Activated CD4-positive, CD25-positive, alpha-beta regulatory T cell treated with anti-CD3 and anti-CD28 coated beads, Interleukin-2, amount 50 U/mL, for 16 hours (primary cell): ENCODE data around the gene CATSPERZ.
"Not testable (repeated sequence)": the region's sequence is repeated elsewhere in the genome, so short reads cannot be mapped to it uniquely, and the experiment has no call there.

Source experiments
- DNase-seq: peaks from one replicate; pipeline ENCODE4 v3.0.0-alpha.2; 2020; ENCODE audit warnings: low read depth, low spot score

The CATSPERZ gene

GRCh38 chr11:64318766-64319761 lies 18.9 kb downstream of the CATSPERZ start:
- DNase-seq, result no peak

GRCh38 chr11:64320556-64320955 lies 20.4 kb downstream of the CATSPERZ start:
- DNase-seq, result no peak

GRCh38 chr11:64321026-64321425 lies 20.9 kb downstream of the CATSPERZ start:
- DNase-seq, result no peak

GRCh38 chr11:64321533-64321932 lies 21.4 kb downstream of the CATSPERZ start:
- no peak for DNase-seq

GRCh38 chr11:64322925-64323260 lies 22.7 kb downstream of the CATSPERZ start:
- no peak for DNase-seq

- no peak for DNase-seq
Observed at GRCh38 chr11:64323373-64323772, 23.2 kb downstream of the CATSPERZ start.

GRCh38 chr11:64323984-64324383 lies 23.8 kb downstream of the CATSPERZ start:
- DNase-seq, result not testable (repeated sequence)

GRCh38 chr11:64324692-64325469 lies 24.7 kb downstream of the CATSPERZ start:
- no peak for DNase-seq

- DNase-seq, result no peak
Observed at GRCh38 chr11:64327375-64327774, 27.2 kb downstream of the CATSPERZ start.

- DNase-seq, result no peak
Observed at GRCh38 chr11:64327993-64328392, 27.8 kb downstream of the CATSPERZ start.

GRCh38 chr11:64330888-64331287 lies 30.7 kb downstream of the CATSPERZ start:
- DNase-seq, result no peak

GRCh38 chr11:64331569-64332371 lies 31.6 kb downstream of the CATSPERZ start:
- DNase-seq, result peak; percentile 36

GRCh38 chr11:64333556-64333955 lies 33.4 kb downstream of the CATSPERZ start:
- no peak for DNase-seq

GRCh38 chr11:64334764-64335735 lies 34.9 kb downstream of the CATSPERZ start:
- DNase-seq, result no peak

- no peak for DNase-seq
Observed at GRCh38 chr11:64337538-64338249, 37.5 kb downstream of the CATSPERZ start.

- DNase-seq, result no peak
Observed at GRCh38 chr11:64338716-64339115, 38.6 kb downstream of the CATSPERZ start.

- DNase-seq, result no peak
Observed at GRCh38 chr11:64339286-64339685, 39.1 kb downstream of the CATSPERZ start.

- peak; percentile 70 for DNase-seq
Observed at GRCh38 chr11:64339754-64340408, 39.7 kb downstream of the CATSPERZ start, which contains the start of gene CCDC88B. CCDC88B (plus strand) TSS chr11:64340204; CDS start chr11:64340267, 63 bp downstream.

- peak; percentile 56 for DNase-seq
Observed at GRCh38 chr11:64340671-64341335, 40.6 kb downstream of the CATSPERZ start.
